HG03457 (cell line): ENCODE data around the gene INCENP.
"Not testable (repeated sequence)": the region's sequence is repeated elsewhere in the genome, so short reads cannot be mapped to it uniquely, and the experiment has no call there.

Experiments
- ATAC-seq: cut with Tn5 transposase; IDR thresholded peaks from one replicate; pipeline ENCODE4 v1.9.1; 2021; ENCODE audit warnings: moderate number of reproducible peaks; ENCODE audit not compliant: unreplicated experiment

Gene INCENP

GRCh38 chr11:62166371-62166770 lies 42.6 kb downstream of the INCENP start:
- no peak for ATAC-seq

GRCh38 chr11:62169448-62169847 lies 45.6 kb downstream of the INCENP start:
- ATAC-seq, result no peak

- no peak for ATAC-seq
Measured at GRCh38 chr11:62169935-62170334, 46.1 kb downstream of the INCENP start.

- no peak for ATAC-seq
Measured at GRCh38 chr11:62171261-62171723, 47.5 kb downstream of the INCENP start.

GRCh38 chr11:62172294-62172693 lies 48.5 kb downstream of the INCENP start:
- ATAC-seq, result no peak

- ATAC-seq, result no peak
Measured at GRCh38 chr11:62176766-62177165, 53.0 kb downstream of the INCENP start.

GRCh38 chr11:62179995-62180394 lies 56.2 kb downstream of the INCENP start:
- no peak for ATAC-seq

GRCh38 chr11:62181097-62181496 lies 57.3 kb downstream of the INCENP start:
- ATAC-seq, result no peak

GRCh38 chr11:62182147-62182891 lies 58.5 kb downstream of the INCENP start:
- ATAC-seq, result no peak

GRCh38 chr11:62186195-62186594 lies 62.4 kb downstream of the INCENP start:
- ATAC-seq, result no peak

GRCh38 chr11:62190011-62190410 lies 66.2 kb downstream of the INCENP start, which contains the start of gene SCGB1D1:
TSS of gene SCGB1D1 (plus strand) at chr11:62190216. CDS start at chr11:62190285, 69 bp downstream.
- ATAC-seq, result no peak

- no peak for ATAC-seq
Measured at GRCh38 chr11:62193952-62194351, 70.1 kb downstream of the INCENP start.

GRCh38 chr11:62195010-62195409 lies 71.2 kb downstream of the INCENP start:
- not testable (repeated sequence) for ATAC-seq

- ATAC-seq, result no peak
Measured at GRCh38 chr11:62195945-62196344, 72.1 kb downstream of the INCENP start.

GRCh38 chr11:62197400-62197799 lies 73.6 kb downstream of the INCENP start:
- not testable (repeated sequence) for ATAC-seq

GRCh38 chr11:62201376-62201775 lies 77.6 kb downstream of the INCENP start:
- no peak for ATAC-seq
